Stimulated activated naive B cell treated with anti-CD40 and anti-IgM and Interleukin-4, amounts not matched to agents 10 μg/mL and 1 μg/mL and 100 μg/mL, for 72 hours (primary cell): Measurements from ENCODE around the gene ABCC6.
"Not testable (repeated sequence)": the region's sequence is repeated elsewhere in the genome, so short reads cannot be mapped to it uniquely, and the experiment has no call there.

ENCODE experiments used
- ATAC-seq, 2 donors: fragments of 150-1000 bp; cut with Tn5 transposase; replicated peaks; 2 replicates each; pipeline ENCODE4 v1.10.0; 2021; ENCODE audit warnings: moderate library complexity in 1 of 2
- DNase-seq: peaks from one replicate; pipeline ENCODE4 v3.0.0; 2021
- H3K27ac Mint-ChIP-seq: one replicate; pipeline ENCODE4 v1.8.0; 2022; ENCODE audit warnings: mild to moderate bottlenecking, mixed read lengths
- H3K27me3 Mint-ChIP-seq, 2 donors: one replicate each; pipeline ENCODE4 v1.8.0; 2022; ENCODE audit warnings: mixed read lengths in 2 of 2
- H3K36me3 Mint-ChIP-seq, 2 donors: one replicate each; pipeline ENCODE4 v1.8.0; 2022; ENCODE audit warnings: mixed read lengths in 2 of 2, mild to moderate bottlenecking in 1 of 2
- H3K4me1 Mint-ChIP-seq, 2 donors: one replicate each; pipeline ENCODE4 v1.8.0; 2022; ENCODE audit warnings: mixed read lengths in 2 of 2, mild to moderate bottlenecking in 1 of 2
- H3K4me3 Mint-ChIP-seq, 2 donors: one replicate each; pipeline ENCODE4 v1.8.0; 2022; ENCODE audit warnings: mild to moderate bottlenecking in 2 of 2, mixed read lengths in 2 of 2, moderate library complexity in 1 of 2
- H3K9me3 Mint-ChIP-seq, 2 donors: one replicate each; pipeline ENCODE4 v1.8.0; 2022; ENCODE audit warnings: mixed read lengths in 2 of 2, mild to moderate bottlenecking in 1 of 2

The ABCC6 gene

DNA sequence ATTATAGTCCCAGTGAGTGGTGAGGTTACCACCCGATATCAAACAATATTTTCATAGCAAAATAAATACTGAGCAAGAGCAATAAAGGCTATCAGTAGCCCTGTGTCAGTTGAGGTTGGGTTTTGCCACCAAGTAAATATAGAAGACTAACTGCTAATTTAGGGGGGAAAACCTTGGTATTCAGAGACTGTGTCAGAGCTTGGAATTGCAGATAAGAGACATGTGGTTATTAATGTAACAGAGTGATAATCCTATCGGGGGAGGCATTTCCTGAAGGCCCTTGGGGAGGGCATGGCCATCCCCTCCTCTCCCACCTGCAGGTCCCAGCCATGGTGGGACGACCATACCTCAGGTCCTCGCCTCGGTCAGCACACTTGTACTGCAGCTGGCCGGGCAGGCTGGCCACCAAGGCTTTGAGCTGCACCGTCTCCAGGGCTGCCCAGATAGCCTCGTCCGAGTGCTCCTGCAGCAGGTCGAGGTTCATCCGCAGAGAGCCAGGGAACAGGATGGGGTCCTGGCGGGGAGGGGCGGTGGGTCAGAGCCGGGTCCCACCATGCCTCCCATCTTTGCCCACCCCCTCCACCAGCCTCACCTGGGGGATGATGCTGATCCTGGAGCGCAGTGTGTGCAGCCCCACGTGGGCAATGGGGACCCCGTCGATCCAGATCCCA, 68.9 kb downstream of the ABCC6 start:
- H3K27ac Mint-ChIP-seq = no peak overlapping the region
- no peak overlapping the region for H3K4me3 Mint-ChIP-seq
- DNase-seq (no peak), ATAC-seq (no peak)
- H3K36me3 Mint-ChIP-seq = peaks cover 9 to 12% of the 10 kb centered on the region in 2 donors
- peaks cover 0 to 7% of the 10 kb centered on the region in 2 donors for H3K27me3 Mint-ChIP-seq
- H3K9me3 Mint-ChIP-seq = peaks cover 14 to 21% of the 10 kb centered on the region in 2 donors
- no peaks in the 10 kb centered on the region for H3K4me1 Mint-ChIP-seq

DNA sequence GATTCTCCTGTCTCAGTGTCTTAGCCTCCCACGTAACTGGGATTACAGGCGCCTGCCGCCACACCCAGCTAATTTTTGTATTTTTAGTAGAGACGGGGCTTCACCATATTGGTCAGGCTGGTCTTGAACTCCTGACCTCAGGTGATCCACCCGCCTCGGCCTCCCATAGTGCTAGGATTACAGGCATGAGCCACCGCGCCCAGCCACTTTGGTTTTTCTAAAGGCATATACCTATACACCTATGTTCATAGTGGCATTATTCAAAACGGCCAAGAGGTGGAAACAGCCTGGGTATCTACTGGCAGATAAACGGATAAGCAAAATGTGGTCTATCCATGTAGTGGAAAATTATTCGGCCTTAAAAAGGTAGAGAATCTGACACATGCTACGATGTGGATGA, 70.3 kb downstream of the ABCC6 start:
- H3K4me1 Mint-ChIP-seq, H3K27ac Mint-ChIP-seq, DNase-seq, ATAC-seq, H3K4me3 Mint-ChIP-seq, H3K27me3 Mint-ChIP-seq, H3K9me3 Mint-ChIP-seq, H3K36me3 Mint-ChIP-seq: not testable (repeated sequence)

DNA sequence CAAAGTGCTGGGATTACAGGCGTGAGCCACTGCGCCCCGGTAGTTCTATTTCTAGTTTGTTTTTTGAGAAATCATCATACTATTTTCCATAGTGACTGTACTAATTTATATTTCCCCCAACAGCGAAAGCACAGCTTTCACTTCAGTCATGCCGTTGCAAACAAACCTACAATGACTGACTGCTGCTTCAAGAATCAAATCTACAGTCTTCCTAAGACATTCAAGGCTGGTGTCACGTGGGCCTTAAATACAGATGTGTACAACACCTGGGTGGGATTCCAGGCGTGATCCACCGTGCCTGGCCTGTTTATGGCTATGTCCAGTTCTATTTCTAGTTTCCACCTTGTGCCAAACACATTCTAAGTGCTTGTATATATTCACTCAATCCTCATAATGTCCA, 72.0 kb downstream of the ABCC6 start:
- Mint-ChIP-seq H3K4me1 (no peaks in the 10 kb centered on the region), H3K36me3 (peaks cover 2 to 3% of the 10 kb centered on the region in 2 donors), H3K4me3 (no peak overlapping the region), H3K27me3 (peaks cover 0 to 7% of the 10 kb centered on the region in 2 donors), H3K27ac (no peak overlapping the region), H3K9me3 (peaks cover under 1 to 5% of the 10 kb centered on the region in 2 donors)
- DNase-seq (no peak), ATAC-seq (no peak)

- DNase-seq (no peak), ATAC-seq (no peak)
- Mint-ChIP-seq H3K4me3 (no peak overlapping the region), H3K27ac (no peak overlapping the region), H3K27me3 (peaks cover 0 to 7% of the 10 kb centered on the region in 2 donors), H3K4me1 (no peaks in the 10 kb centered on the region), H3K36me3 (peaks cover 0 to under 1% of the 10 kb centered on the region in 2 donors), H3K9me3 (peaks cover 0 to 5% of the 10 kb centered on the region in 2 donors)
Observed at GRCh38 chr16:16150878-16151152, 72.5 kb downstream of the ABCC6 start.

DNA sequence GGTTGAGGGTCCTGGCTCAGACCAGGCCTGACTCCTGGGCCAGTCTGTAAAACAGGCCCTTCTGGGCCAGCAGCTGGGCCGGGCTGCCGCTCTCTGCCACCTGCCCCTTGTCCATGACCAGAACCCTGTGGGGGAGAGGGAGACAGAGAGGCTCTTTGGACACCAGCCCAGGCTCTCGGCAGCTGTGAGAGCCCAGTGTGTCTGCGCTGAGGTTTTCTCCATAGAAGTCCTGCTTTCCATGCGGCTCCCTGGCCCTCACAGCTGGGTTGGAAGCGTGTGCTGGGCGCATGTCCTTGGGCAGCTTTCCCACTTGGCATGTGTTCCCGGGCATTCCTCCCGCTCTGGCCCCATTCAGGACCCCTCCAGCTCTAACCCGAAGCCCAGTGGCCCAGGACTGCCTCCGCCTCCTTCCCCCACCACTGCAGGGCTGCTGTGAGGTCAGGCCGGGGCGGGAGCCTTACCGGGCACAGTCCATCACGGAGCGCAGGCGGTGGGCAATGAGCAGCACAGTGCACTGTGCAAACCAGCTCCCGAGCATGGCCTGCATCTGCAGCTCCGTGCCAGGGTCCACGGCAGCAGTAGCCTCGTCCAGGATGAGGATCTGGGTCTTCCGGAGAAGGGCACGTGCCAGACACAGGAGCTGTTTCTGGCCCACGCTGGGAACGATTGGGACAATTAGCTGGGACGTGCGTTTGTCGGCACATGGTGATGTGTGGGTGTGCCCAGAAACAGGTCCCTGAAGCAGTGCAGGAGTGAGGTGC, 73.0 kb downstream of the ABCC6 start:
- H3K27ac Mint-ChIP-seq = no peak overlapping the region

GRCh38 chr16:16149710-16150116, 73.6 kb downstream of the ABCC6 start:
- Mint-ChIP-seq H3K36me3 (peaks cover 7 to 10% of the 10 kb centered on the region in 2 donors), H3K27ac (no peak overlapping the region), H3K9me3 (no peaks in the 10 kb centered on the region), H3K27me3 (no peaks in the 10 kb centered on the region), H3K4me1 (no peaks in the 10 kb centered on the region), H3K4me3 (no peak overlapping the region)
- ATAC-seq (no peak), DNase-seq (no peak)

More for the DNA sequence above, 73.0 kb downstream of the ABCC6 start:
- DNase-seq (no peak), ATAC-seq (peak in 1 of 2 donors; percentile 21)
- Mint-ChIP-seq H3K4me3 (no peak overlapping the region), H3K4me1 (no peaks in the 10 kb centered on the region), H3K9me3 (peaks cover 0 to 2% of the 10 kb centered on the region in 2 donors), H3K36me3 (peaks cover 5% of the 10 kb centered on the region in 2 donors), H3K27me3 (peaks cover 0 to 5% of the 10 kb centered on the region in 2 donors)

- H3K36me3 Mint-ChIP-seq = peaks cover 14 to 19% of the 10 kb centered on the region in 2 donors
- no peak overlapping the region for H3K4me3 Mint-ChIP-seq
- no peaks in the 10 kb centered on the region for H3K27me3 Mint-ChIP-seq
- no peaks in the 10 kb centered on the region for H3K4me1 Mint-ChIP-seq
- DNase-seq = no peak
- H3K9me3 Mint-ChIP-seq = no peaks in the 10 kb centered on the region
- H3K27ac Mint-ChIP-seq = no peak overlapping the region
- ATAC-seq = no peak
Observed at GRCh38 chr16:16148755-16149154, 74.5 kb downstream of the ABCC6 start.

- not testable (repeated sequence) for H3K4me1 Mint-ChIP-seq, H3K4me3 Mint-ChIP-seq, H3K27me3 Mint-ChIP-seq, H3K9me3 Mint-ChIP-seq, DNase-seq, ATAC-seq, H3K27ac Mint-ChIP-seq
- H3K36me3 Mint-ChIP-seq = peaks cover 17 to 21% of the 10 kb centered on the region in 2 donors
Observed at GRCh38 chr16:16148000-16148599, 75.2 kb downstream of the ABCC6 start.

DNA sequence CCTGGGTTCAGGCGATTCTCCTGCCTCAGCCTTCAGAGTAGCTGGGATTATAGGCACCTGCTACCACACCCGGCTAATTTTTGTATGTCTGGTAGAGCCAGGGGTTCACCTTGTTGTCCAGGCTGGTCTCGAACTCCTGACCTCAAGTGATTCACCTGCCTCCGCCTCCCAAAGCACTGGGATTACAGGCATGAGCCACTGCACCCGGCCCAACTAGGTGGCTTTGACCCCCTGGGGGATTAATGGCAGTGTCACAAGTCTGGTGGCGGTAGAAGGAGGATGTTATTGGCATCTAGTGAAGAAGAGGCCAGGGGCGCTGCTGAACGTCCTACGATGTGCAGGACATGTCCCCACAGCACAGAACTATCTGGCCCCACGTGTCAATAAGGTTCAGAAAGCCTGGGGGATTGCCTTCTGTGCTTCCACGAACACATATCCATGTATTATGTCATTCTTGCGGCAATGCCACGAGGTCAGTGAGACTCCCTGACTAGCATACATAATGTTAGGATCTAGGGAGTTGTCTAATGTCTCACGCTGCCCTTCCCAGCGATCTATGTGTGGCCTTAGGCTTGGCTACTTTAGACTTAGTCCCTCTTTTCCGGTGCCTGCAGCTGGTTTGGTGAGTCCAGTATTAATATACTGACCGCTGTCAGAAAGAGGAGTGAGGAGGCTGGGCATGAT, 75.8 kb downstream of the ABCC6 start:
- peaks cover 21 to 26% of the 10 kb centered on the region in 2 donors for H3K36me3 Mint-ChIP-seq
- ATAC-seq = no peak
- no peak overlapping the region for H3K4me3 Mint-ChIP-seq
- H3K9me3 Mint-ChIP-seq = no peaks in the 10 kb centered on the region
- H3K27me3 Mint-ChIP-seq = no peaks in the 10 kb centered on the region
- H3K4me1 Mint-ChIP-seq = no peaks in the 10 kb centered on the region
- H3K27ac Mint-ChIP-seq = no peak overlapping the region
- no peak for DNase-seq

- H3K4me3 Mint-ChIP-seq = no peak overlapping the region
- no peaks in the 10 kb centered on the region for H3K4me1 Mint-ChIP-seq
- no peak for ATAC-seq
- H3K36me3 Mint-ChIP-seq = peaks cover 25 to 30% of the 10 kb centered on the region in 2 donors
- no peaks in the 10 kb centered on the region for H3K9me3 Mint-ChIP-seq
- H3K27me3 Mint-ChIP-seq = no peaks in the 10 kb centered on the region
- peak overlapping the region; percentile 37 for H3K27ac Mint-ChIP-seq
- no peak for DNase-seq
Observed at GRCh38 chr16:16146380-16147315, 76.6 kb downstream of the ABCC6 start.

GRCh38 chr16:16145286-16145685, 78.0 kb downstream of the ABCC6 start:
- Mint-ChIP-seq H3K4me1 (peaks cover 0 to 5% of the 10 kb centered on the region in 2 donors), H3K27me3 (no peaks in the 10 kb centered on the region), H3K9me3 (no peaks in the 10 kb centered on the region), H3K36me3 (peaks cover 36 to 39% of the 10 kb centered on the region in 2 donors), H3K27ac (no peak overlapping the region), H3K4me3 (no peak overlapping the region)
- no peak for DNase-seq
- no peak for ATAC-seq

- ATAC-seq (no peak), DNase-seq (no peak)
- Mint-ChIP-seq H3K27me3 (no peaks in the 10 kb centered on the region), H3K4me1 (peaks cover 0 to 5% of the 10 kb centered on the region in 2 donors), H3K4me3 (no peak overlapping the region), H3K36me3 (peaks cover 42 to 47% of the 10 kb centered on the region in 2 donors), H3K27ac (no peak overlapping the region), H3K9me3 (no peaks in the 10 kb centered on the region)
Observed at GRCh38 chr16:16144416-16144815, 78.9 kb downstream of the ABCC6 start.

- peaks cover 0 to 5% of the 10 kb centered on the region in 2 donors for H3K4me1 Mint-ChIP-seq
- peaks cover 43 to 51% of the 10 kb centered on the region in 2 donors for H3K36me3 Mint-ChIP-seq
- H3K4me3 Mint-ChIP-seq = no peak overlapping the region
- no peaks in the 10 kb centered on the region for H3K9me3 Mint-ChIP-seq
- ATAC-seq (no peak), DNase-seq (no peak)
- H3K27me3 Mint-ChIP-seq = no peaks in the 10 kb centered on the region
- no peak overlapping the region for H3K27ac Mint-ChIP-seq
Observed at GRCh38 chr16:16143931-16144330, 79.4 kb downstream of the ABCC6 start.
